Osteocyte (in vitro differentiated cells): ENCODE results near the gene ZNF438. TPM values are rescaled to one million over a fixed set of nuclear protein-coding genes. Genes with fewer than 3 reads are reported as not detected.
"Not testable (repeated sequence)": the region's sequence is repeated elsewhere in the genome, so short reads cannot be mapped to it uniquely, and the experiment has no call there.

Source experiments
- DNase-seq: peaks from one replicate; pipeline ENCODE4 v3.0.0; 2021; ENCODE audit warnings: mixed read lengths; ENCODE audit not compliant: unreplicated experiment; ENCODE audit errors: extremely low spot score
- H3K27ac Mint-ChIP-seq: one replicate; pipeline ENCODE4 v1.8.0; 2021; ENCODE audit warnings: mild to moderate bottlenecking, mixed read lengths; ENCODE audit not compliant: unreplicated experiment
- H3K27me3 Mint-ChIP-seq: one replicate; pipeline ENCODE4 v1.8.0; 2021; ENCODE audit warnings: mixed read lengths; ENCODE audit not compliant: unreplicated experiment
- H3K36me3 Mint-ChIP-seq: one replicate; pipeline ENCODE4 v1.8.0; 2021; ENCODE audit warnings: mixed read lengths; ENCODE audit not compliant: unreplicated experiment
- H3K4me1 Mint-ChIP-seq: one replicate; pipeline ENCODE4 v1.8.0; 2021; ENCODE audit warnings: mixed read lengths; ENCODE audit not compliant: unreplicated experiment
- H3K4me3 Mint-ChIP-seq: one replicate; pipeline ENCODE4 v1.8.0; 2021; ENCODE audit warnings: mild to moderate bottlenecking, moderate library complexity, mixed read lengths; ENCODE audit not compliant: unreplicated experiment
- H3K9me3 Mint-ChIP-seq: one replicate; pipeline ENCODE4 v1.8.0; 2021; ENCODE audit warnings: mixed read lengths; ENCODE audit not compliant: unreplicated experiment
- CTCF ChIP-seq: fragments of 200-600 bp; sonication (generic); IDR thresholded peaks from 2 replicates; pipeline ENCODE4 v1.5.0; 2021; ENCODE audit warnings: antibody characterized with exemption, mild to moderate bottlenecking, moderate library complexity
- total RNA-seq: library from RNA; stranded (reverse); gene quantifications from 2 replicates; pipeline ENCODE4 v1.2.1, GENCODE V29; 2021

Gene ZNF438
- total RNA-seq, 1 donor from 2014 or later = 4.8 TPM

- no peak for DNase-seq
- no peaks in the 10 kb centered on the region for H3K27me3 Mint-ChIP-seq
- H3K4me3 Mint-ChIP-seq = no peak overlapping the region
- TF ChIP-seq CTCF = no peak
- peaks cover 2% of the 10 kb centered on the region for H3K36me3 Mint-ChIP-seq
- no peak overlapping the region for H3K27ac Mint-ChIP-seq
- peaks cover 18% of the 10 kb centered on the region for H3K4me1 Mint-ChIP-seq
- H3K9me3 Mint-ChIP-seq = no peaks in the 10 kb centered on the region
These were observed 67.4 kb downstream of the ZNF438 start for GRCh38 chr10:30963992-30964930.

DNA sequence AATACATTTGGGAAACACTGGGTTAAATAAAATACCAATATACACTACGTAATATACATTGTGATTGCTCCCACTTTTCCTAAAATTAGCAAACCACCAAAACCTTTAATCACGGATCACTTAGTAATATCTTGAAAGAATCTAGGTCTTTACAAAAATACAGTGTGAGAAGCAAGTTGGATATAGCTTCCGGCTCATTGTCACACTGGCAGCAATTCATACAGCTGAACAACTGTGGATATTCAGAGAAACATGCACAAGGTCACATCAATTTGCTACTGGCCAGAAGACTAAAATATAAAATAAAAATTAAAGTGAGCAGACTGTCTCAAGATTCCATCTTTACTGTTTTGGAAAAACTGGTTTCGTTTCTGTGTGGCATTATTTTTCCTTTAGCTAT lies 69.1 kb downstream of the ZNF438 start:
- H3K27ac Mint-ChIP-seq = no peak overlapping the region
- H3K9me3 Mint-ChIP-seq = no peaks in the 10 kb centered on the region
- H3K4me1 Mint-ChIP-seq = peaks cover under 1% of the 10 kb centered on the region
- no peak for DNase-seq
- no peak for TF ChIP-seq CTCF
- H3K36me3 Mint-ChIP-seq = peaks cover 2% of the 10 kb centered on the region
- no peak overlapping the region for H3K4me3 Mint-ChIP-seq
- H3K27me3 Mint-ChIP-seq = no peaks in the 10 kb centered on the region

- no peak for TF ChIP-seq CTCF
- Mint-ChIP-seq H3K27me3 (no peaks in the 10 kb centered on the region), H3K4me3 (no peak overlapping the region), H3K36me3 (no peaks in the 10 kb centered on the region), H3K9me3 (peaks cover 11% of the 10 kb centered on the region), H3K27ac (no peak overlapping the region), H3K4me1 (no peaks in the 10 kb centered on the region)
- no peak for DNase-seq
These were observed 71.8 kb downstream of the ZNF438 start for GRCh38 chr10:30959836-30960210.

GRCh38 chr10:30949218-30949617 lies 82.4 kb downstream of the ZNF438 start:
- H3K27ac Mint-ChIP-seq, H3K36me3 Mint-ChIP-seq, H3K4me1 Mint-ChIP-seq, H3K27me3 Mint-ChIP-seq, DNase-seq, H3K4me3 Mint-ChIP-seq, H3K9me3 Mint-ChIP-seq: not testable (repeated sequence)

DNA sequence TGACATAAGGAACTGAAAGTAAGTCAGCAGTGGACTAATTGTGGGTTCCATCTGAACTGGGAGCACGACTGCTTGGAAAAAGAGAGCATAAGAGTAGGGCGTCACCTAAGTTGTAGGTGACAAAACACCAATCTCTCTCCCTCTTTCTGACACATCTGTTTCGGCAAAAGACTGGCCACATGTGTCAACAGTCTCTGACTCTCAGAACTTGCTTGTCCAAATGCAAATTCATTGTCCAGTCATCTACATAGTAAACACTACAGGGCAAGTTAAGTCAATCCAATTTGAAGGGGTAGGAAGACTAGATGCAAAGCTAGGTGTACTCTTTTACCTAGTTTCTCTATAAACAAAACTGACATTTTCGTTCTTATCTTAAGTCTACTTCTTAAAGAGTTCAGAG lies 87.7 kb downstream of the ZNF438 start:
- Mint-ChIP-seq H3K27ac (no peak overlapping the region), H3K9me3 (no peaks in the 10 kb centered on the region), H3K27me3 (no peaks in the 10 kb centered on the region), H3K4me1 (peaks cover 2% of the 10 kb centered on the region), H3K36me3 (peaks cover 4% of the 10 kb centered on the region), H3K4me3 (no peak overlapping the region)
- TF ChIP-seq CTCF = no peak
- DNase-seq = no peak
